HG03469 (cell line): ENCODE measurements around the gene MED13L.
"Not testable (repeated sequence)": the region's sequence is repeated elsewhere in the genome, so short reads cannot be mapped to it uniquely, and the experiment has no call there.

ENCODE experiments used
- ATAC-seq: cut with Tn5 transposase; IDR thresholded peaks from one replicate; pipeline ENCODE4 v1.9.1; 2021; ENCODE audit warnings: mild to moderate bottlenecking, moderate library complexity, moderate number of reproducible peaks; ENCODE audit not compliant: unreplicated experiment

The MED13L gene

DNA sequence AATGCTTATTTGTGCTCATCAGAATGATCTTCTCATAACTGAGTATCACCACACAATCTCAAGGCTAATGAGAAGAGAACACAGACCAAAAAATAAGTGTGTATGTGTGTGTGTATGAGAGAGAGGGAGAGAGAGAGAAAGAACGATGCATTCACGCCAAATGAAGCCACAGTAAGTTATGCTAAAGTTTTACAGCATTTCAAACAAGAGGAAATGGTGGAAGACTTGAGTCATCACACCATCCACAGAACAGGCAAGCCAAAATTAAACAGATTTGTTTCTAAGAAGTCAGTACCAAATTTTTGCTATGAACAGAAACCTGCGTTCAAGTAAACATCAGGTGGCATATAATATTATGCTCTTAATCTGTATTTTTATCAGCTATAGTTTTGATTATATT lies 141.2 kb downstream of the MED13L start:
- no peak for ATAC-seq

DNA sequence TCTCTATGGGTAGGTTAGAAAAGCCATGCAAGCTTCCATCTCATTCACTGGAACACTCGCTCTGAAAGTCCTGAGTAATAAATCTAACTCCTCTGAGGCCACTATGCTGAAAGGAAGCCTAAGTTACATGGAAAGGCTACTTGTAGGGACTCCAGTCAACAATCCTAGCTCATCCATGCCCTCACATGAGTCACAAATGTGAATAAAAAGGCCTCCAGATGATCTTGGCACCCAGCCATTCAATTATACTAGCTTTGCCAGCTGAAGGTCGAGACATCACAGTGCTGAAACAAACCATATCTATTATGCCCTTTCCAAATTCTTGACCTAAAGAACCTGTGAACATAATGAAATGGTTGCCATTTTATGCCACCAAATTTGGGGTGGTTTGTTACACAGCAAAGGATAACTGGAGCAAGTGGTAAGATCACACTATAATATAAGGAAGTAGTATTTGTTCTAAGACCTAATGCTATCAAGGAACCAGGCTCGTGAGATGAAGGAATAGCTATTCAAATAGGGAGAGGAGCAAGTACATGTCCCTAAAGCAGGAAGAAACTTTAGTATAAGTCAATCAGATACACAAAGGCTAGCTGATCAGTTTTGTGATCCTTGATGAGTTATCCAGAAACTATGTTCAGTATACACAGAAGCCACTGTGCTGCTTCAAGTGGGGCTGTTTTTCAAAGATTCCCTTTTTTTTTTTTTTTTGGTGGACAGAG lies 142.1 kb downstream of the MED13L start:
- no peak for ATAC-seq

DNA sequence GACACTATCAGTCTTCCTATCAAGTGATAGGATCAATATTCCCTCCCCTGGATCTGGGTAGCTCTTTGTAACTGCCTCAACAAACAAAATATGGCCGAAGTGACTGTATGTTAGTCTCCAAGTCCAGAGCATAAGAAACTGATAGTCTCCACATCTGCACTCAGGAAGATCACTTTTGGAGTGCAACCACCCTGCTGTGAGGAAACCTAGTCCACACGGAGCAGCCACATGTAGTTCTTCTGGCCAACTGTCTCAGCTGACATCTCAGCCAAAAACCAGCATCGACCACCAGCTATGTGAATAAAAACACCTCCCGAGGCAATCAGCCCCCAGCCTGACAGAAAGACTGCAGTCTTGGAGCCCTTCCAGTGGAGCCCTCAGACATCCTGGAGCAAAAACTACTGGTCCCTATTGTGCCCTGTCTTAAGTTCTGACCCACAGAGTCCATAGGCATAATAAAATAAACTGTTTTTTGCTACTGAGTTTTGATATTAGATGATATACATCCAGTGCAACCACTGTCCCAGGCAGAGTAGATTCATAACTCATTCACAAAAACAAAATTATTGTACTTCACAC lies 143.8 kb downstream of the MED13L start:
- no peak for ATAC-seq

DNA sequence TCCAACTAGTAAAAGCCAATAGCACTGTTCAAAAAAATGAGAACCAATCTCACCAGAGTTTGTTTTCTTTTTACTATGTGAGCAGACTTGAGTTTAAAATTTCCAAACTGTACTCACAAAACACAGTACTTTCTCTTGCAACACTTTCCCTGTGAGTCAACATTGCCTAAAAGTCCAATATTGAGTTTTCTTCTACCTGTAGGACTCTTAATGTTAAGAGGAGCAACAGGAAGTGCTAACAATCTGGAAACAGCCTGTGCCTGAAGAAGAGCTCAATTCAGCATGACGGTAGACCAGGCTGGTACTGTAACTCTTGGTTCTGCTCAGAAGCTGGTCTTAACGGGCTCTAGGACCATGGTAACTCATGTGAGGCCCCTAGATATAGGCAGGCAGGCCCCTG lies 144.3 kb downstream of the MED13L start:
- no peak for ATAC-seq

DNA sequence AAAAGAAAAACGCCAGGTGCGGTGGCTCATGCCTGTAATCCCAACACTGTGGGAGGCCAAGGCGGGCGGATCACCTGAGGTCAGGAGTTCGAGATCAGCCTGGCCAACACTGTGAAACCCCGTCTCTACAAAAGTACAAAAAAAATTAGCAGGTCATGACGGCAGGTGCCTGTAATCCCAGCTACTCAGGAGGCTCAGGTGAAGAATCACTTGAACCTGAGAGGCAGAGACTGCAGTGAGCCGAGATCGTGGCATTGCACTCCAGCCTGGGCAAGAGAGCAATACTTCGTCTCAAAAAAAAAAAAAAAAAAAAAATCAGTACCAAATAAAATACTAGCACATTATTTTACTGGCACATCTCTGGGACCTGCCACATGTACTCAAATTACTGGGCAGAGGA lies 145.5 kb downstream of the MED13L start:
- not testable (repeated sequence) for ATAC-seq

DNA sequence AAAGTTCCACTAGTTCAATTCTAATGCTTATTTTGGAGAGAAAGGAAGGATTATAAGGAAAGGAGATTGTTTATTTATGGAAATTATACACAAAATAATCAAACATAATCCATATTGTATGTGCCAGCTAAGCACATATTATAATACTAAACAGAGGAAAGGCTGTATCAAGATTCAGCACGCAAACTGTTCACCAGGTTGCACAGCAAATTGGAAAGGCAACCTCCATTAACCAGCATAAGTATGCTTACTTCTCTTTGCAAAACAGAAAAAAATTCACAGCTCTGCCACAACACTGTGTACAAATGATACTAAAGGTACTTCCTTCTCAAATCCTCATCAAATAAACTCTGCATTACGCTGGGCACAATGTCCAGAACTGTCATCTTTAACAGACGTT lies 146.3 kb downstream of the MED13L start:
- no peak for ATAC-seq

DNA sequence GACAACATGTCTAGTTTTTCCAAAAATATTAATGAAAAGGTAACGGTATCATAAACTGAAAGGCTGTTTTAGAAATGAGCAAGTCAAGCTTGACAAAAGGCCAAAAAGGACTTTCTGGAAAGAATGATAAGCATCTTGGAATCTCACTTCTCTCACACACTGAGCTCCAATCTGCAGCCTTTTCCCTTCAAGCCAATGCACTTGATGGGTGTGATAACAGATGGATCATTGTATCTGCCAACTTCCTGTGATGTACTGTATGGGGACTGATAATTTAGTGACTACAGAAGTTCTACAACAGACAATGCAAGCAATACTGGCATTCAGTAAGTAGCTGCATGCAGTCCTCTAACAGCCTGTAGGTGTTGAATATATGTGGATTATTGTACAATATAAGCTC lies 147.1 kb downstream of the MED13L start:
- no peak for ATAC-seq

DNA sequence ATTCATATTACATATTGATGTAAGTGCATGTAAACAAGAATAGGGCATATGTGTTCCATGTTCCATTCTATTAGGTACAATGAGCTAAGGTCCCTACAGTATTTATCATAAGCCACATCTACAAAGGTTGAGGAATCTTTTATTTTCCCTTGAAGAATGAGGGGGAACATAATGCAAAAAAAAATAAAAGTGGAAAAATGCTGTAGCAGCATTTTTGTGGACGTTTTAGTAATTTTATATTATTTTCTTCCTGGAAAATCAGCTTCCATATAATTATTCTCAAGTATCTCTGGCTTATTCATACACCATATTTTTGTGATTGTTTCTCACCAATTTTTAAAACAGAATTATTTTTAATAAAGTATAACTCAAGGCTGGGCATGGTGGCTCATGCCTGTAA lies 148.7 kb downstream of the MED13L start:
- no peak for ATAC-seq

DNA sequence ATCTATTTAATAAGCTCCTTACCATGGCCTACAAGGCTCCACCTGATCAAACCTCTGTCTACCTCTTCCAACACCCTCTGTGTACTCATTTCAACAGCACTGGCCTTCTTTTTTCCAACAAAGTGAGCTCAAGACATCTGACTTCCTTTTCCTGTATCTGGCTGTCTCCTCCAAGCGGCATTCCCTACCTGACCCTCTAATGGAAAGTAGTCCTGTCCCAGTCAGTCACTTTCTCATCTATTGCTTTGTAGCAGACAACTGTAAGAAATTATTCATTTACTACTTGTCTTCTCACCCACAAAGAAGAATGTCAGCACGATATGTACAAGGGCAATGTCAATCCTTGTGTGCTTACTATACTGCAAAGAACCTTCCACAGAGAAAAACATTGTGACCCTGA lies 149.6 kb downstream of the MED13L start:
- ATAC-seq, result no peak

DNA sequence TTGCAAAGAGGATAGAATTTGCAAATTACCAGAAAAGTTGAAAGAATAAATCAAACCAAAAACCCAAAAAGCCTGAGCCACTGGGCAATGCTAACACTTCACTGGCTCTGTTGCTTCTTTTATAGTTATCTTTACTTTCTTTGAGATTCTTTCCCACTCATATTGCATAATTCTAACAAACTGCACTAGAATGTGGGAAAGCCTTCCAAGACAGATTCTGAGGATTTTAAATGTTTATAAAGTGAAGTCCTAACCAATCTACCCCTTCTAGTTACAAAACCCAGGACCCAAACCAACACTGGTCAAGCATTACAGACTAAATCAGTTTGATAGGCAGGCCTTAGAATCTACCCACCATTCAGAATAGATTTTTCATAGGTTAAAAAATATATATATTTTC lies 150.9 kb downstream of the MED13L start:
- ATAC-seq, result no peak

DNA sequence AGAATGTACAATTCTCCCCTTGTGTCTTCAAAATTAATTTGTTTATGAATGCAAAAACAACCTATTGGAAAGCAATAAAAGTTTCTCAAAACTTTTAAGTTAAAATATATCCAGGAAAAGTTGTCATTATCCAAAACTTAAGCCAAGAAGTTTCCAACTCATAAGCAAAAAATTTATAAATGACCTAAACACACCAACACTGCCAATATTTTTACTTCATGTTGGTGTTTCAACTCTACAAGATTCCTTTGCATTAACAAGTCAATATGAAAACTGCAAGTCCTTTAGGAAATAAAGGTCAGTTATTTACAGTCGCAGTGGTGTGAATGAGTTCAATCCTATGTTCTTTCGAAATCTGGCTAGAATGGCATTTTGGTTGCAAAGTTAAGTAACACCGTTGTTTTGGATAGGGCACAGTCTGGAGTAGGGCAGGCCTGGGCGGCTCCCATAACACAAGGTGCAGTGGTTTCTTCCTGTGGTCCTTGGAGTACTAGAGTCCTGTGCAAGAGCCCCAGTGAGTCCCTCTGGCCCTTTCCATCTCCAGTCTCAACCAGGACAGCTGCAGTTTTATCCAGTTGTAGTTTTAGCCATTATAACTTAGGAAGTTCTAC lies 151.4 kb downstream of the MED13L start:
- ATAC-seq, result no peak

DNA sequence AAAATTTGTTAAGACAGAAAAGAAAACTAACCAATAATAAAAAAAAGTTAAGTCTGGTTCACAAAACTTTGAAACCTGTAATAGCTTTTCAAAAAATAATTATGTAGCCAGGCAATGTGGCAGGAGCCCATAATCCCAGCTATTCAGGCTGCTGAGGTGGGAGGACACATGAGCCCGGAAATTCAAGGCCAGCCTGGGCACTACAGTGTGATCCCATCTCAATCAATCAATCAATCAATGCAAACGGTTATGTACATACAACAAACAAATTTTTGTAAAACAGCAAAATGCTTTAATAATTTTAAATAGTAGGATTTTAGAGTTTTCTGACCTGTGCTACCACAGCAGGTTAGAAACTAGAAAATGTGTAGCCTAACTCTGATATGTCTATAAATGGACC lies 152.4 kb downstream of the MED13L start:
- ATAC-seq, result no peak

DNA sequence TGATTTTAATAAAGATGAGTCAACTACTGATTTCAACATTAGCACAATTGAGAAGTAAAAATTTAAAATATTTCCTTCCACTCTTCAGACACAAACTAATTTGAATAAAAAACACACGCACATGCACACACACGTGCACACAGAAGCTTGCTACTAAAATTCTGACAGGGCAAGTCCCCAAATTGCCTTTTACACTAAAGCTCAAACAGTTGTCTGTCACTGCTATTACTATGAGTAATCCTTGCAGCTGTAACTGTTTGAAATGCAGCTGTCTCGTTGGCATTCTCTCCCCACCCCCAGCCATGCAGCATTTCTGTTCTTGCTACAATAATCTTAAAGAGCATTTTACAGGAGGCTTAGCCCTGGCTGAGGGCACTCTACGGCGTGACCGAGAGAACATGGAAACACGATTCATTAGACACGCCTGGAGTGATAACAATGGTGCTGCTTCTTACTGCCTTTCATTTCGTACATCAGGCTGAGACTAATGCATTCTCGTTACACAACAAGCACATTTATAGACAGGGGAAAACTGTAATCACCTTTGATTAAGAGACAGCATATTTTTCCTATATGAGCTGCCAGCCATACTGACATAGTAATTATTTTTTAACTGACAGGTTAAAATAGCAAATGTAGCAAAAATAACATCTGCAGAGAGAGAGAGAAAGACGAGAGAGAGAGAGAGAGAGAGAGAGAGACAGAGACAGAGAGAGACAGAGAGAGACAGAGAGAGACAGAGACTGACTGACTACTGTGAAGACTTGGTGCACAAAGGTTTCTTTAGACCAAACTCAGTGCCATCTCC lies 153.8 kb downstream of the MED13L start:
- ATAC-seq, result no peak

DNA sequence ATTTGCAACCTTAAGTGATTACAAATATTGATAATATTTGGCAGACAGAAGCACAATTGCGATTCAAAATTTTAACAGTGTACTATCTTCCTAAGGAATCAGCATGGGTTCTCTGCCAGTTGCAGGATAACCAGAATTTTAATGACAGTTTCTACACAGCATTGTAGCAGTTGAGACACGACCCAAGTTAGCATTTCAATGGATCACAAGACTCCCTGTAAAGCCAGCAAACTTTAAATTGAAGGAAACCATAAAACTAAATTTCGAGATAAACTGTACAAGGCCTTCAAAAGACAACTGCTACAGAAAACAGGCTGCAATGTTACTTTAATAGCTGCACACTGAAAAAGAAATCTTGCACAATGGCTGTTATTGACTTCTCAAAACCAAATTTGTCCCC lies 154.9 kb downstream of the MED13L start:
- no peak for ATAC-seq

DNA sequence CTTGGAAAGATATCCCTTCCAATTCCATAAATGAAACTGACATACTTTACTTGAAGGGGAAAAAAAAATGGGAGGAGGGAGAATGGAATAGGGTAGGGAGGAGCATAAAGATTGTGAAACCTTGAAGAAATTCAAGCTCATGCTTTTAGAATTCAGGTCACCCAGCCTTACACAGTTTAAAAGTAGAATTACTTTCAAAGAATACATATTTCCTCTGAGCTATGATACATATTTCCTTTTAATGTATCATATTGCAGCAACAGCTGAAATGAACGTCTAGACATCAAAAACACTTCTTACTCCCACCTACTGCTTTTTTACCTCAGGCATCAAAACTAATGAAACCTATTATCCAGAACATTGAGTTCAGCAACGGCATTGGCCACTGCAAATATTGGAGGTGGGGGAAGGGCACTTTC lies 156.0 kb downstream of the MED13L start:
- ATAC-seq, result no peak

DNA sequence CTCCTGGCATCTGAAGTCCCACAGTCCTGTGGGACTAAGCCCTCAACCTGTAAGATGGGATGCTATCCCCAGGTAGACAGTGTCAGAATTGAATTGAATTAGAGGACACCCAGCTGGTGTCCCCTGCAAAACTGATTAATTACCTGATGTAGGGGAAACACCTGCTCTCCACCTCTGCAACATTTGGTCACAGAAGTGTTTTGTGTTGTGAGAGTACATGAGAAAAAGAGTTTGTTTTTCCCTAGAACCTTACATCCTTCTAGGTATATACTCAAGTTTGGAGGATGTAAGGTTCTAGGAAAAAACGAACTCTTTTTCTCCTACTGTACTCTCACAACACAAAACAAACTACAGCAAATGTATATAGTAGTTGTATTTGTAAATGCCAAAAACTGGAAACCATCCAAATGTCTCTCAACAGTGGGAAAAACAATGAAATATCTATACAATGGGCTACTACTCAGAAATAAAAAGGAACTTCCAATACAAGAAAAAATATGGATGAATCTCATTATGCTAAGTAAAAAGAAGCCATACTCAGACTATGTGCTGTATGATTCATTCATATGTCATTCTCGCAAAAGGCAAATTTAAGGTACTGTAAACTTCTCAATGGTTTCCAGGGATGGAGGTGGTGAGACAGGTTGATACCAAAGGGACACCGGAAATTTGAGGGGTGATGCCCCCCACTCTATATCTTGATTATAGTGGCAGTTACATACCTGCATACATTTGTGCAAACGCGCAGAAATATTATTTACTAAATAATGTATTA lies 160.7 kb downstream of the MED13L start:
- ATAC-seq, result no peak

DNA sequence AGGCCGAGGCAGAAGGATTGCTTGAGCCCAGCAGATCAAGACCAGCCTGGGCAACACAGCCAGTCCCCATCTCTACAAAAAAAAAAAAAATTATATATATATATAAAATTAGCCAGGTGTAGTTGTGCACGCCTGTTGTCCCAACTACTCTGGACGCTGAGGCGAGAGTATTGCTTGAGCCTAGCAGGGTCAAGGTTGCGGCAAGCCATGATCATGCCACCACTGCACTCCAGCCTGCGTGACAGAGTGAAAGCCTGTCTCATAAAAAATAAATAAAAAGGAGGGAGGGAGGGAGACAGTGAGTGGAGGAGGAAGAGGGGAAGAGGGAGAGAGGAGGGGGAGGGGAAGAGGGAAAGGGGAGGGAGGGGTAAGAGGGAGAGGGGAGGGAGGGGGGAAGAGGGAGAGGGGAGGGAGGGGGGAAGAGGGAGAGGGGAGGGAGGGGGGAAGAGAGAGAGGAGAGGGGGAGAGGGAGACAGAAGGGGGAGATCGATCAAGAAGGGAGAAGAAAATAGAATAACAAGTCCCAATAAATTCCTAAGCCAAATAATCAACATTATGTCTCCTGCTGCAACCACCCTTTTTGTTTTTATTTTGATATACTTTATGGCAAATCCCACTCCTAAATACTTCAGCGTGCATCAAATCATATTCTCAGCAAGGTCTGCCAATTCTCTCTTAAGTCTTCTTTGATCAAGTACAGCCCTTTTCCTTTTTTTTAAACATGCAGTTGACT lies 163.9 kb downstream of the MED13L start:
- no peak for ATAC-seq

DNA sequence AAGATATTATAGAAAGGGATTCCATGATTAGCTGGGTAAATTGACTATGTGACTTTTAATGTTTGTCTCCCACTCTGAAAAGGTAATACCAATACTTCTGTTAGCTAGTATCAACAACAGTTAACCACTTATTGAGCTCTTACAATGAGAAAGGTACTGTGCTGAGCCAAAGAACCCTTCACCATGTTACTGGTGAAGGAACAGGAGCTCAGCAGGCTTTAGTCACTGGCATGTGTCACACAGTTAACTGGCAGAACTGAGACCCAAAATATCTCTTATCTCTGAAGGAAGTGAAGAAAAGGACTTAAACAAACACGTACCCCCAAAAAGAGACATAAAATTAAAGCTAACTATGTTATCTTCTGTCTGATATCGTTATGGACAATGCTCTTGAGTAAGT lies 170.6 kb downstream of the MED13L start:
- ATAC-seq, result no peak

DNA sequence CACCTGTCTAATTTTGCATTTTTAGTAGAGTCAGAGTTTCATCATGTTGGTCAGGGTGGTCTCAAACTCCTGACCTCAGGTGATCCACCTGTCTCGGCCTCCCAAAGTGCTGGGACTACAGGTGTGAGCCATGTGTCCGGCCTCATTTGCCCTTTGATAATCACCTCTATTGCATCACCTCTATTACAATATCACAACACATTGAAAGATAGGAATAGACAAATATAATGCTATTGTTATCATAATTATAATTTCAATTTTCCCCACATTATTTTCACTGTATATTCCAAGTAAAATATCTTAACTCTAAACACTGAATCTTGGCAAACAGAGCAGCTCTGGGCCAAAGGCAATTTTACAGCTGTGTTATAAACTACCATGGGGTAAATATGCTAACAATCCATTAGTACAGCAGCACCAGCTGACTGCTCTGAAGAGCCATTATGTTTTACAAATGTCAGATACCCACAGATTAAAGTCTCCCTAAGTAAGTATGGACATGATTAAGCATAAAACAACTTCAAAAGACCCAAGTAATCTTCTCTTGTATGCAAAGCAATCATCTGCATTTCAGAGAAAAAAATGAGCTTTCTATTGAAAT lies 173.2 kb downstream of the MED13L start:
- no peak for ATAC-seq

DNA sequence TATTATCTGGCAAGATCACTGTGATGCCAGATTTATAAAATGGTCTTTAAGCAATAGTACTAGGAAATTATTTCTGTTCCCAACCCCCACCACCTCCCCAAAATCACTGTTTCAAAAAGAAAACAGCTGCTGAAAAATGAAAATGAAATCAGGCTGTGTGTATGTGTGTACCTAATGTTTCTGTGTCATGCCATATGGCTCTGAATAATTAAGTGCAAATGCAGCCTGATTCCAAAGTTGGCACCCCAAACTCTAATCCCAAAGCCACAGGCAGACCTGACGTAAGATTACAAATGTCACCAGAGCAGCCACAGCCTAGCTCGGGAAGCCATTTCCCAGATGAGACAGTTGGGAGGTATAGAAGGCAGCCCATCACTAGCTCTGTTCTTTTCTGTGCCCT lies 175.5 kb downstream of the MED13L start:
- ATAC-seq, result no peak
